Tibial nerve (tissue), 3 donors: ENCODE data around the gene FAM219A.

Source experiments
- CTCF ChIP-seq, 5 experiments: fragments of 200-600 bp in 3 of 5; fragments of 450-650 bp in 2 of 5; sonication (generic) in 3 of 5; IDR thresholded peaks; one replicate each; pipeline ENCODE4 v1.5.1; 2016 to 2019; ENCODE audit warnings: antibody characterized with exemption in 5 of 5, mild to moderate bottlenecking in 3 of 5, moderate library complexity in 2 of 5
- POLR2A ChIP-seq, 2 donors: fragments of 450-650 bp; IDR thresholded peaks; one replicate each; pipeline ENCODE4 v1.6.1; 2017; ENCODE audit warnings: antibody characterized with exemption in 2 of 2, mild to moderate bottlenecking in 2 of 2, moderate library complexity in 2 of 2

- TF ChIP-seq CTCF (IDR thresholded peaks at IDR 0.05) (no peak), POLR2A (IDR thresholded peaks at IDR 0.05) (no peak)
Measured at GRCh38 chr9:34405719-34406118, 52.7 kb downstream of the FAM219A start.
